GM11168 (cell line): Measurements from ENCODE around the gene SUMF1.

Experiments used
- in situ Hi-C: fragments of 300-500 bp; cut with MboI; formaldehyde crosslinking; loops from one replicate; pipeline ENCODE4 v1.12.0; 2022; ENCODE audit warnings: low sequenced_read_pairs; ENCODE audit not compliant: unreplicated experiment

The SUMF1 gene

DNA sequence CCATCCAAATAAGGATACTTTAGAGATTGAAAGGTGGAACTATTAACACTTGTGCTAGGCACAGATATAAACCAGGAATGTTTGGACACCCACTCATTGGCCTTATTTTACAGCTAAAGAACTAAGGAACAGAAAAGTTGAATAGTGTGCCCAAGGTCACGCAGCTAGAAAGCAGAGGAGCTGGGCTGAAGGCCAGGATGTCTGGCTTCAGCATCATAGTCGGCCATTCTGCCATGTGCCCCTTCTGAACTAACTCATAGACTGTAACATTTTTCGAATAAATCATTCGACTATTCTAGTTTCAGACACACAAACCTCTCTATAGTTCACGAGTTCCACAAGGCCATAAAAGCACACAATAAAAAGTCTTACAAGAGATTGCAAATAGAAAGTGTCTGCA lies 71.1 kb downstream of the SUMF1 start:
- in situ Hi-C loops, result no loop called here

DNA sequence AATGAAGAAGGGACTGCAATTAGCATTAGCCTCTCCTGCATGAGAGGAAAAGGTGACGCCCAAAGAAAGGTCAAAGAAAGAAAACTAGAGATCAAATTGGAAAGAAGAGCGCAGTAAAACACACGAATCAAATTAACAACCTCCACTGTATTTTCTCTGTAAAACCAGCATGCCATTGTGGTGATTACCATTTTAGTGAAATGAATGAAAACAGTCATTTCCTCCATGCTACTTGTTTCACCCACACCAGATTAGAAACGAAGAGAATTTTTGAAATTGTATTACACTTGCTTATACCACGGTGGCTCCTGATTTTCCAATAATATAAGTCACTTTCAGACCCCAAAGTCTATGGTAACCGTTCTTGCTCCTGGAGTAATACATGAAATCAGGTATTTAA lies 71.6 kb downstream of the SUMF1 start:
- in situ Hi-C loops, result no loop called here

DNA sequence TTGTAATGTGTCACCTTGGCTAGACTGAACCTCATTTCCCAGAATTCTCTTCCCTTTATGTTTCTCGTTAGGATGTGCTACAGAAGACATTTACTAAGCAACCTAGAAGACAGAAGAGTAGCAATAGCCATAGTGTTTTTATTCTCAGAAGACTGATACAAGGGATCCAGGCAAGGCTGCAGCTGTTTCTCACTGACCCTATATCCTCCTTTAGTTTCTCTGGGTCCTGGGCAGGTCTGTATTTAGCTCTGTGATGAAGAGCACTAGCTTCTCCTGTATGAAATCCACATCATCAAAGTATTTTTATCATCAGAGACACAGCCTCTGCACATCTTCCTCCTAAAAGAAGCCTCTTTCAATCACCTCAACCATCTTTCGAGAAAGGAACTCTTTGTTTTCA lies 72.5 kb downstream of the SUMF1 start:
- in situ Hi-C loops, result no loop called here

DNA sequence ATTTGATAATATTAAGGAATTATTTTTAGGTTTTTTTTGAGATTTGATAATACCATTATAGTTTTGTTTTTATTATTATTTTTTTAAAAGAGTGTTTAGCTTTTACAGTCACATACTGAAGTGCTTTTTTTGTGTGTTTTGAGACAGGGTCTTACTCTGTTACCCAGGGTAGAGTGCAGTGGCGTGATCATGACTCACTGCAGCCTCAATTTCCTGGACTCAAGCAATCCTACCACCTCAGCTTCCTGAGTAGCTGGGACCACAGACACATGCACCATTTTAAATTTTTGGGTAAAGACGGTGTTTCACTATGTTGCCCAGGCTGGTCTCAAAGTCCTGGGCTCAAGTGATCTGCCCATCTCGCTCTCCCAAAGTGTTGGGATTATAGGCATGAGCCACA lies 73.0 kb downstream of the SUMF1 start:
- in situ Hi-C loops, result no loop called here

DNA sequence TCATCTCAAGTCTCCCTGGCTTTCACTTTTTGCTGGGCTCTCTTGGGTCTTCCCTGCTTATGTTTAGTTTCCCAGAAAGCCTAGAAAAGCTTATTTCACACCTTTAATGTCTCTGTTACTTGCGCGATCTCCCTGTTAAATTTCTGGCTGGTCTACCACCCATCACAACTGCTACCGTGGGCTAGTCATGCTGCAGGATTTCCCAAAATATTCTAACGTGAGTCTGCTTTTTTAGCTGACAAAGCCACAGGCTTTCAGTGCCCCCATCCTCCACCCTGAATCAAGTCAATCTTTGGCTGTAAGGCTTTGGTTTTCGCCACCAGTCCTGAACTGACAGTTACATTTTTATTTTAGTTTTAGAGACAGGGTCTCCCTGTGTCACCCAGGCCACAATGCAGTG lies 74.1 kb downstream of the SUMF1 start:
- in situ Hi-C loops, result no loop called here

DNA sequence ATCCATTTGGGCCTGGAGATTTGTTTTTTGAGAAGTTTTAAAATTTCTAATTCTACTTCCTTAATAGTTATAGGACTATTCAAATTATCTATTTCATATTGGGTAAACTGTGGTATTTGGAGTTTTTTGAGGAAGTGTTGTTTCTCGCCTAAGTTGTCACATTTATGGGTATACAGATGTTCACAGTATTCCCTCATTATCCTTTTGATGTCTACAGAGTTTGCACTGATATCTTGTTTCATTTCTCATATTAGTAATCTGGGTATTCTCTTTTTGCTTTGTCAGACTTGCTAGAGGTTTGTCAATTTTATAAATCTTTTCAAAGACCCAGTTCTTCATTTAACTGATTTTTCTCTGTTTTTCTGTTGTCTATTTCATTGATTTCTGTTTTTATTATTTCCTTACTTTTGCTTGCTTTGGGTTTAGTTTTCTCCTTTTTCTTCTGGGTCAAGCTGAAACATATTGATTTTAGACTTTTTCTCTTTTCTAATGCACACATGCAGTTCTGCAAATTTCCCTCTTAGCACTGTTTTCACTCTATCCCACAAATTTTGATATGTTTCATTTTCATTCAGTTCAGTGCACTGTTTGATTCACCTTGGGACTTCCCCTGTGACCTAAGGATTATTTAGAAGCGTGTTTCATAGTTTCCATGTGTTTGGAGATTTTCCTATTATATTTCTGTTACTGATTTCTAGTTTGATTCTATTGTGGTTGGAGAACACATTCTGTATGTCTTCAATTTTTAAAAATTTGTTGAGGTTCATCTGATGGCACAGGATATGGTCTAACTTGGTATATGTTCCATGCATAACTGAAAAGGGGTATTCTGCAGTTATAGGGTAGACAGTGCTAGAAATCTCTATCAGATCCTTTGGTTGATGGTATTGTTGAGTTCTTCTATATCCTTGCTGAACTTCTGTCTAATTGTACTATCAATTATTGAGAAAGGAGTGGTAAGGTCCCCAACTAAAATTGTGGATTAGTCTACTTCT lies 79.6 kb downstream of the SUMF1 start:
- in situ Hi-C loops, result no loop called here

DNA sequence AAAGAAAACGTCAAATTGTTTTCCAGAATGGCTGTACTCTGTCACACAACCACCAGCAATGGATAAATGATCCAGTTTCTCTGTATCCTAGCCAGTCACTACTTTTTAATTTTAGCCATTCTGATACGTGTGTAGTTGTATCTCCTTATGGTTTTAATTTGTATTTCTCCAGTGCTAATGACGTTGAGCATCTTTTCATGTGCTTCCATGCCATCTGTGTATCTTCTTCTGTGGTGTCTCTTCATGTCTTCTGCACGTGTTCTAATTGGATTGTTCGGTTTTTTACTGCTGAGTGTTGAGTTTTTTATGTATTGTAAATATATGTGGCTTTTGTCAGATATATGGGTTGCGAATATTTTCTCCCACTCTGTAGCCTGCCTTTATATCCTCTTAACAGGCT lies 81.9 kb downstream of the SUMF1 start:
- in situ Hi-C loops, result no loop called here

DNA sequence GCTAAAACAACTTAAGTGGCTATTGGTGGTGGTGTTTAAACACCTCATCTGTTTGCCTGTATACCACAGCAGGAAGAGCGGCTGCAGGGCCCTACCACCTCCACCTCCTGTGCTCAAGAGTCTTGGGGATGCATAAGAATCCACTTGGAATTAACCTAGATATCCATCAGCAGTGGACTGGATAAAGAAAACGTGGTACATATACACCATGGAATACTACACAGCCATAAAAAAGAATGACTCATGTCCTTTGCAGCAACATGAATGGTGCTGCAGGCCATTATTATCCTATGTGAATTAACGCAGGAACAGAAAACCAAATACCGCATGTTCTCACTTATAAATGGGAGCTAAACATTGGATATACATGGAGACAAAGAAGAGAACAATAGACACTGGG lies 87.1 kb downstream of the SUMF1 start:
- in situ Hi-C loops, result no loop called here

DNA sequence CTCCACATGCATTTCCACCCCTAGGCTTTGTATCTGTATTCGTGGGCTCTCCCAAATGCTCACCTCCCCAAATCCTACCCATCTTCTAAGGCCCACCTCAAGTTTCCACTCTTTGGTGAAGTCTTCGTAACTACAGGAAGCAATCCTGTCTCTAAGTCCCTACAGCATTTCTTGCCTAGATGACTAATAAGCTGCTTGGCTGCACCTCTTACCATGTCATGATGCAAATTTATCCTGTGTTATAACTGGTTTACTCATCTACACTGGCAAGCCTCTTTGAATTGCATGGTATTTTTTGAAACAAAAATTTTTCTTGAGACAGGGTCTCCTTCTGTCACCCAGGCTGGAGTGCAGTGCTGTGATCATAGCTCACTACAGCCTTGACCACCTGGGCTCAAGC lies 90.6 kb downstream of the SUMF1 start:
- in situ Hi-C loops, result no loop called here

DNA sequence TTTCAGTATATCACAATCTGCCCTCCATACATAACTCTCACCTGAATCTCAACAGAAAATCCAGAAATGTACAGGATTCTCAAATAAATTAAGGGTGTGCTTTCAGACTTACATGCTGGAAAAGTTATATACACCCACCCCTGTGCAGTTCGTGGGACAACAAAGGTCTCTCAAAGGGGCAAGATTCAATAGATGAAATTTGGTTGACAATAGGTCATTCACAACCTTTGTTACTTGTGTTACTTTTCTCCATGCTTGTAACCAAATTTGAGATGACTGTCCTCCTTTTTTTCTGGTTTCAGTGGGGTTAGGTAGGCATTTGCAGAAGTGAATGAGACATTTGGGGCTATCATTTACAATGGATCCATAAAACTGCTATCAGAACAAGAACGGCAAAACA lies 91.2 kb downstream of the SUMF1 start:
- in situ Hi-C loops, result no loop called here

DNA sequence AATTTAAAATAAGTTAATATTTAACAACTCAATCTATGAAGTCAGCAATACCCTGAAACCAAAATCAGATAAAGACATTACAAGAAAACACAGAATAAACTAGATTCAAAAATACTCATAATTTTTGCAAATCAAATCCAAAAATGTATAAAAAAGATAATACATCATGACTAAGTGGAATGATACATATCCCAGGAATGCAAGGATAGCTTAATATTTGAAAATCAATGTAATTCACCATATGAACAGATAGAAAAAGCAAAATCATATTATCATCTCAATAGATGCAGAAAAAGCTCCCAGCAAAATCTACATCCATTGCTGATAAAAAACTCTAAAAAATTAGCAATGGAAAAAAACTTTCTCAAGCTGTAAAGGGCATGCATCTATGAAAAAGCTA lies 93.4 kb downstream of the SUMF1 start:
- in situ Hi-C loops, result no loop called here

DNA sequence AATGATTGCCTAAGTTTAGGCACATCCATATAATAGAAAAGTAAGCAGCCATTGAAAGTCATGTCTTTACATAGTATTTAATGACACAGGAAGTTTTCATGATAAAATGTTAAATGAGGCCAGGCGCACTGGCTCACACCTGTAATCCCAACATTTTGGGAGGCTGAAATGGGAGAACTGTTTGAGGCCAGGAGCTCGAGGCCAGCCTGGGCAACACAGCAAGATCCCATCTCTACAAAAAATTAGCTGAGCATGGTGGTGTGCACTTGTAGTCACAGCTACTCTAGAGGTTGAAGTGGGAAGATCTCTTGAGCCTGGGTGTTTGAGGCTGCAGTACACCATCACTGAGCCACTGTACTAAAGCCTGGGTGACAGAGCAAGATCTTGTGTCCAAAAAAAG lies 104.5 kb downstream of the SUMF1 start:
- in situ Hi-C loops, result no loop called here

DNA sequence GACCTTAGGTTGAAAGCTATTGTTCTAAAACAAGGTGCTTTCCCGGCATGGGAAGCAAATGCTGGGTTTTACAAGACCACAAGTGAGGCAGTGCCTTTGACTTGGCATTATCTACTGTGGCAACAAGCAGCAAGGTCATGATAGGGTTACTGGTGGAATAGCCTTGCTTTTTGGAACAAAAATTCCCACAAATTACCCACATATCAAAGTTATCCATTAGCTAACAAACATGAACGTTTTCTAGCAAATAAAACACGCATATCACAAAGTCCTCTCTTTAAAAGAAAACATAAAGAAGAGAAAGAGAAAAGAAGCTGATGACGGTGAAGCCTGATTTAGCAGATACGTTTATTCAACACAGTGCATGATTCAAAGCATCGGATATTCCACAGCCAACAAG lies 106.3 kb downstream of the SUMF1 start:
- in situ Hi-C loops, result no loop called here

DNA sequence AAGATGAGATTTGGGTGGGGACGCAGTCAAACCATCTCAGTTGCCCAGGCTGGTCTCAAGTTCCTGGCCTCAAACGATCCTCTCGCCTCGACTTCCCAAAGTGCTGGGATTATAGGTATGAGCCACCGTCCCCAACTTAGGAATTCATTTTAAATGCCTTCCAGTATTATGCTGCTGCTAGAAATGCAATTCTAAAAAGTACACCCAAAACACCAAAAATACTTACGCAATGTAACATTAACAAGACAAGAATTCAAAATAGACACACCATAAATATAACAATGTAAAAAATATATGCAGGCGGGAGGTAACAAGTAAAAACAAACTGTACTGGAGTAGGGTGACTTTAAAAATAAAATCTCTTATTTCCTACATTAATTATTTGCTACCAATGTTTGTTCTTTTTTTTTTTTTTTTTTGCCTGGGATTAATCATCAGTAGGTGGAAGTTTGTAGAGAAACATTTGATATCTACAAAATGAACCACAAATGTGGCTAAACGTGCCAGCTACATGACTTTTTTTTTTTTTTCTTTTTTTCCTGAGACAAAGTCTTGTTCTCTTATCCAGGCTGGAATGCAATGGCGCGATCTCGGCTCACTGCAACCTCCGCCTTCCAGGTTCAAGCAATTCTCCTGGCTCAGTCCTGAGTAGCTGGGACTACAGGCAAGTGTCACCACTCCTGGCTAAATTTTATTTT lies 107.1 kb downstream of the SUMF1 start:
- in situ Hi-C loops, result loop anchor here (10.0 kb wide), 1 partner anchor 275 kb away; no protein-coding TSS in a partner anchor

DNA sequence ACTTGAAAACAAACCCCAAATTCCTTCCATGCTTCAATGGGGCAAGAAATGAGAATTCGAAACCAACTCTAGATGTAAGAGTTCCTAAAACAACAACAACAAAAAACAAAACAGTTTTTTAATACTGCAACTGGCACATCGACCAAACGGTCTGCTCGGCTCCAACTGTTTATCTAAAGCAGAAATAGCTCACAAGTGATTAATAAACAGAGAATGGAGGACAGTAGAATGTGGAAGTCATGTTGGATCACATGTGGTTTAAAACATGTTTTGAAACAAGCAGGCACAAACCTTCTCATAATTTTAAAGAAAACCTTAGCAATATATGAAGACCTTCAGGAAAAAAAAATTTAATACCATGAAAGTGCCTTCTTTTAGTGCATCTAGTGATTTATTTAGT lies 108.8 kb downstream of the SUMF1 start:
- in situ Hi-C loops, result loop anchor here (10.0 kb wide), 1 partner anchor 277 kb away; no protein-coding TSS in a partner anchor

DNA sequence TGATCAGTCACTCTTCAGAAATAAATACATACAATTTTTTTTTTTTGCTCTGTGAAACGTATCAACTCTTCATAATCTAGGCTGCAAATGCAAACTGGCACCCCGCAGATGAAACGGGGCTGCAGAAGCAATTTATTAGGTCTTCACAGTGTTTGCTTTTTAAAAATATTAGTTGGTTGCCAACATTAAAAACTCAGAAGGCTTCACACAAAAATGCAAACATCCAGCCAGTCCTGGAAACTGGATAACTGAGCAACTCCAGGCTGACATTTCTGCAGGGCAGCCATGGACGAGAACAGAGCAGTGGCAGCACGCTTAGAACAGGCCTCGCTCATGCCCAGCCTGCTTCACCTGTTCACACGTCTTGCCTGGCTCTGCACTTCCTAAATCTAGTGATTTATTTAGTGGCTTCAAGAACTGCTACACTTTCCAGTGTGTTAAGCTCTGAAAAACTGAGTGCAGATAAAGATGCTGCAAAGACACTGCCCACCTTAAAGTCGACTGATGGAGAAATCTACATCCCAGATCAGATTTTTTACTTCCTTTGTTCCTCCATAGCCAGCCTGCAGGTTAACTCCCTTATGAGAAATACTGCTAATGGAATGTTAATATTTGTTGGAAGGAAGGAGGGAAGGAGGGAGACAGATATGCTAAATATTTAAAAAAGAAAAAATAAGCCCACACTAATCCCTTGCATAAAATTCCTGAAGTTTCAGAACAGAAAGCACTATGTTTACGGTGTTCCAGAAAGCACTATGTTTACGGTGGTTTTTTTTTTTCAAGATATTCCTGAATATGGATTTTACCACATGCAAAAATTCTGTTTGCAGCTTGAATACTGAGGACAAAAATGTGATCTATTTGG lies 110.3 kb downstream of the SUMF1 start:
- in situ Hi-C loops, result loop anchor here (10.0 kb wide), 1 partner anchor 278 kb away; no protein-coding TSS in a partner anchor

DNA sequence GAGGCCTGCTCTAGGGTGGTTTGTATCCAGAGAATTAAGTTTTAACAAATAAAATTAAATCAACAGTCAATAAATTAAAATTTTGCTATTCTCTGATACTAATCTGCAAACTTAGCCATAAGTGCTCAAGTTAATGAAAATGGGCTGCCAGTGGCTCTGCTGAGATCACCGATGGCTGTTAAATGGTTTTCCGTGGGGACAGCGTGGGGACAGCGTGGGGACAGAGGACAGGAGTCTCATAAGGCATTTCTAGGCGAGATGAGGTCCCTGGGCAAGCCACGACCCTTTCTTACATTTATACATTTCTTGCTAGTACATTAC lies 110.9 kb downstream of the SUMF1 start:
- in situ Hi-C loops, result loop anchor here (10.0 kb wide), 1 partner anchor 279 kb away; no protein-coding TSS in a partner anchor

DNA sequence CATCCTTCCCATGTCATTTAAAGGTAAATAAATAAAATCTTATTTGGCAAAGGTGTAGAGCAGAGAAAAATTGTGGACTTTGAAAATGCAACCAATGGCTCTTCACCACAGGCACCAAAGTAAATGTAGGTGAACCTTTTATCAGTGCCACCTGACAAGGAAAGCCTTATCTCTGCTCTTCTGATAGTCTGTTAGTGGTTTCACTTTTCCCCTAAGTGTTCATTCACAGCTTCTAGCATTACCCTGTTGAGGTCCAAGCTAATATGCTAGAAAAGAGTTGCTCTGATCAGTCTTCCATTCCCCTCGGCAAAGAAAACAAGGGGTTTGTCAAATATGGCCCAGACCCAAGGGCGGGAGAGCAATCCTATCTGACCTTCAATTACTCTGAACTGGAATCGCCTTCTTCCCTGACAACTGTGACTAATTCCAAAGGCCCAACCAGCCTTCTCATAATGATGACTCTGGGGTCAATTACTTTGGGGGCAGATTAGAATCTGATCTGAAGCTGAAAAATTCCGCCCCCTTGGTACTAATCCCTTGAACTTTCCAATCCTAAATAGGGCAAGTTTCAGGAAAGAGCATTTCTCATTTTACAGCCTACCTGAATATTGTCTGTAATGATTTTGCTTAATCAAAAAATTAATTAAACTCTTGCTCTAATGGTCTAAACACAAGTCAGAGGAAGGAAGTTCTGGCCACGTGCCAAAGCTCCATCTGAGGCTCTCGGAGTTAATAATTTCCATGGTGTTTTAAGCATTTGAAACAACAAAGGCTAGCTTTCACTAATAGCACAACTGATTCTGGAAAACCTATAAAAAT lies 111.5 kb downstream of the SUMF1 start:
- in situ Hi-C loops, result loop anchor here (10.0 kb wide), 1 partner anchor 279 kb away; no protein-coding TSS in a partner anchor

DNA sequence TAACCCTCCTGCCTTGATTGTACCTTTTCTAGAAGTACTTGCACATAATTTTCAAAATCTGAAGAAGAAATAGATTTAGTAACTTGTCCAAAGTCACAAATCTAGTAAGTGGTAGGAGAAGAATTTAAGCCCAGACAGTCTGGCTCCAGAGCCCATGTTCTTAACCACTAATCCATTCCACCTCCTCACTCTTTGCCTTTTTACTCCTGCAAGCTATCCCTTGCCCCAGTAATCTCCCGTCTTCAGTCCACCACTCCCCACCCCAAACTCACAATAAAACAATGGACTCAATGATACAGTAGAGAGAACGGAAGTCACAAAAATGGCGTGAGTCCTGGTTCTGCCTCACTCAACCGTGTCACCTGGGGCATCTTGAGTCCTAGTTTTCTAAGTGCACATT lies 115.2 kb downstream of the SUMF1 start:
- in situ Hi-C loops, result loop anchor here (10.0 kb wide), 1 partner anchor 283 kb away; no protein-coding TSS in a partner anchor
